ENCODE measurements around the gene PEX12.
"Not testable (repeated sequence)": the region's sequence is repeated elsewhere in the genome, so short reads cannot be mapped to it uniquely, and the experiment has no call there.

The PEX12 gene

GRCh38 chr17:35535406-35535805 is 43.0 kb downstream of the PEX12 start:
- not testable (repeated sequence) for DNase-seq

DNA sequence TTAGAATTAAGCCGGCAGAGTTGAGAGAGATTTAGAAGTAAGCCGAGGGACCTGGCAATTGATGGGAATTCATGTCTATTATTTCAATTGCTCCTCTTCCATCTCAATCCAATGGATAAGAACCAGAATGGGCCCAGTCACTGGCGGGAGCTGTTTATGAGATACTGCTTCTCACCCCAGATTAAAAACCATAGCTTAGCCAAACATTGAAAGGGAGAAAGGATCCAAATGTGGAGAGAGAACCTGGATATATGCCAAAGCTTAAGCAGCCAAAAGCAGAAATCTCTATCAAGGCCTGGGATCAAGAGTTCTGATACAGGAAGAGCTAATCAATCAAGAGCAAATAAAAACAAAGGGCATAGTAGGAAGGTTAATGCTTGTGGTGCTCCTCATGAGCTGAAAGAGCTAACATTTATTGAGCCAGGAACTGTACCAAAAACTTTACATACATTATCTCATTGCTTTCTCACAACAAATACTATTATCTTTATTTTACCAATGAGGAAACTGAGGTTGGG is 43.7 kb downstream of the PEX12 start:
- no peak for DNase-seq

- no peak for DNase-seq
Observed at GRCh38 chr17:35531160-35531559, 47.2 kb downstream of the PEX12 start.

DNA sequence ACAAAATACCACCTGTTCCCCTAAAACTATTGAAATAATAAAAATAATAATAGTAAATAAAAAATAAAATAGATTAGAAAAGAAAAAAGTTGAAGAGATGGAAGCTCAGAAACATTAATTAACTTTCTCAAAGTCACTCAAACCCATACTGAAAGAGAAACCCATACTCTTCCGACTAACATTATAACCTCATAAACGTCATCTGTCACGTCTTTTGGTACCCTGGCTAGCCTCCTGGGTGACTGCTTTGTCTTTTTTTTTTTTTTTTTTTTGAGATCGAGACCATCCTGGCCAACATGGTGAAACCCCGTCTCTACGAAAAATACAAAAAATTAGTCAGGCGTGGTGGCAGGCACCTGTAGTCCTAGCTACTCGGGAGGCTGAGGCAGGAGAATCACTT is 48.5 kb downstream of the PEX12 start:
- no peak for DNase-seq

- DNase-seq: not testable (repeated sequence)
Observed at GRCh38 chr17:35529326-35529725, 49.0 kb downstream of the PEX12 start.

All from AML-193 (cell line).